Smooth muscle cell (in vitro differentiated cells): ENCODE measurements around the gene MYO7B. TPM values are rescaled to one million over a fixed set of nuclear protein-coding genes. Genes with fewer than 3 reads are reported as not detected.

Experiments used
- DNase-seq: peaks from one replicate; lab custom pipeline; 2025; ENCODE audit not compliant: unreplicated experiment; lab: John Stamatoyannopoulos, UW
- H2AFZ ChIP-seq: fragments of 200-600 bp; sonication (generic); 2 replicates; pipeline ENCODE4 v1.6.0; 2016; ENCODE audit warnings: antibody characterized with exemption, low read depth, mild to moderate bottlenecking
- H3F3A ChIP-seq: fragments of 200-600 bp; sonication (generic); 2 replicates; pipeline ENCODE4 v1.6.0; 2017; ENCODE audit warnings: antibody characterized with exemption, low read depth
- H3K27ac ChIP-seq: fragments of 200-600 bp; sonication (generic); 2 replicates; pipeline ENCODE4 v1.5.1; 2016; ENCODE audit warnings: low read depth, mild to moderate bottlenecking
- H3K27me3 ChIP-seq: fragments of 200-600 bp; sonication (generic); 2 replicates; pipeline ENCODE4 v1.6.1; 2016; ENCODE audit warnings: low read depth, mild to moderate bottlenecking
- H3K36me3 ChIP-seq: fragments of 200-600 bp; sonication (generic); 2 replicates; pipeline ENCODE4 v1.5.1; 2016; ENCODE audit warnings: low read depth
- H3K4me1 ChIP-seq: fragments of 200-600 bp; sonication (generic); 2 replicates; pipeline ENCODE4 v1.5.1; 2016; ENCODE audit warnings: low read depth
- H3K4me2 ChIP-seq: fragments of 200-600 bp; sonication (generic); 2 replicates; pipeline ENCODE4 v1.6.0; 2016; ENCODE audit warnings: mild to moderate bottlenecking
- H3K4me3 ChIP-seq: fragments of 200-600 bp; sonication (generic); 2 replicates; pipeline ENCODE4 v1.5.1; 2016; ENCODE audit warnings: mild to moderate bottlenecking
- H3K79me2 ChIP-seq: fragments of 200-600 bp; sonication (generic); 2 replicates; pipeline ENCODE4 v1.6.0; 2016; ENCODE audit warnings: low read depth, mild to moderate bottlenecking
- H3K9ac ChIP-seq: fragments of 200-600 bp; sonication (generic); 2 replicates; pipeline ENCODE4 v1.6.0; 2016; ENCODE audit warnings: low read depth
- H3K9me3 ChIP-seq: fragments of 200-600 bp; sonication (generic); replicated peaks from 2 replicates; pipeline ENCODE4 v1.5.1; 2016; ENCODE audit warnings: low read depth
- H4K20me1 ChIP-seq: fragments of 200-600 bp; sonication (generic); 2 replicates; pipeline ENCODE4 v1.6.0; 2016; ENCODE audit warnings: low read depth
- WGBS: methylation state at CpG from one replicate; pipeline ENCODE4 v1.1.7; 2016; ENCODE audit warnings: low lambda C conversion rate; 5-methylcytosine and 5-hydroxymethylcytosine counted together
- polyA plus RNA-seq: library from polyadenylated mRNA; unstranded; fragments of >200 nt; fragmentation: Nextera tagmentation; extraction: Ambion mirVana; gene quantifications from 2 replicates; pipeline ENCODE4 v1.2.1, GENCODE V29; 2016
- total RNA-seq: library from RNA; depleted of rRNA; stranded (reverse); fragments of >200 nt; gene quantifications from 2 replicates; pipeline ENCODE4 v1.2.3, GENCODE V29; 2014
- TF ChIP-seq, protein P1 (sequence below): fragments of 200-600 bp; sonication (generic); IDR thresholded peaks from 2 replicates; pipeline ENCODE4 v1.5.1; 2017; ENCODE audit warnings: borderline replicate concordance, mild to moderate bottlenecking, antibody characterized with exemption; ENCODE audit not compliant: insufficient read depth, poor library complexity, severe bottlenecking

Gene MYO7B
- total and polyA plus RNA-seq, 2 experiments from 2014 or later: 0.09 to 0.35 TPM

DNA sequence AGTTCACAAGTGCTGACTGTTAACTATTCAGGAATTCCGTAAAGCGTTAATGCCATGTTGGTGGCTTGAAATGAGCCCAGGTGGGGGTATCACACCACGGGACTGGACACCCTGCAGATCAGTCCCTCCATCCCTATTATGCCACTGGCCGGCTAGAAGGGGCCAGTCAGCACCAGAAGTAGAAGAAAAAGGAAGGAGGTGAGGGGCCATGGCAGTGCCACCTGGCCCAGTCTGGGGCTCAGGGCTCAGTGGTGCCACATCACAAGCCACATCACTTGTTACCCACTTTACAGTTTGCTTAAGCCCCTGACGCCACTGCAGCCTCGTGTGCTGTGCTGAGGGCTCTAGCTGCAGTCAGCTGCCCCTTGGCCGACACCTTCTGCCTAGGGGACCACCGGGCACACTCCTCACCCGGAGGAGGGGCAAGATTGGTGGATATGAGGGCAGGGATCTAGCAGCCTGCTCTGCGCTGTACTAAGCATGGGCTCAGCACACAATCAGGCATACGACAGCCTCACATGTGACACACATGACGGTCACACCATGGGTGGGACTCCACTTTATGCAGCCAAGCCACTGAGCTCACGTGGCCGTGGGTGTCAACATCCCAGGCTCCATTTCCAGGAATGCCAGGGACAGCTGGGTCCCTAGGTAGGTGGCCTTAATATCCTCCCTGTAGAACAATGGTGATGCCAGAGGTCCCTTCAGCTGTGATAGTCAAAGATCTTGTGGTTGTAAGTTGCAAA, 136.2 kb downstream of the MYO7B start:
- H2AFZ ChIP-seq: no peak overlapping the region
- peaks cover 17% of the 10 kb centered on the region for H3K79me2 ChIP-seq
- H3K4me2 ChIP-seq: no peak overlapping the region
- no peaks in the 10 kb centered on the region for H3K36me3 ChIP-seq
- 90% methylated on average over 14 of the region's 14 CpGs for WGBS
- no peak overlapping the region for H3K27ac ChIP-seq
- no peak overlapping the region for H3K9ac ChIP-seq
- H3F3A ChIP-seq: peaks cover 4% of the 10 kb centered on the region
- H3K4me1 ChIP-seq: no peaks in the 10 kb centered on the region
- peaks cover 3% of the 10 kb centered on the region for H3K27me3 ChIP-seq
- H4K20me1 ChIP-seq: peaks cover 18% of the 10 kb centered on the region
- no peak overlapping the region for H3K4me3 ChIP-seq
- TF ChIP-seq, protein P1, sequence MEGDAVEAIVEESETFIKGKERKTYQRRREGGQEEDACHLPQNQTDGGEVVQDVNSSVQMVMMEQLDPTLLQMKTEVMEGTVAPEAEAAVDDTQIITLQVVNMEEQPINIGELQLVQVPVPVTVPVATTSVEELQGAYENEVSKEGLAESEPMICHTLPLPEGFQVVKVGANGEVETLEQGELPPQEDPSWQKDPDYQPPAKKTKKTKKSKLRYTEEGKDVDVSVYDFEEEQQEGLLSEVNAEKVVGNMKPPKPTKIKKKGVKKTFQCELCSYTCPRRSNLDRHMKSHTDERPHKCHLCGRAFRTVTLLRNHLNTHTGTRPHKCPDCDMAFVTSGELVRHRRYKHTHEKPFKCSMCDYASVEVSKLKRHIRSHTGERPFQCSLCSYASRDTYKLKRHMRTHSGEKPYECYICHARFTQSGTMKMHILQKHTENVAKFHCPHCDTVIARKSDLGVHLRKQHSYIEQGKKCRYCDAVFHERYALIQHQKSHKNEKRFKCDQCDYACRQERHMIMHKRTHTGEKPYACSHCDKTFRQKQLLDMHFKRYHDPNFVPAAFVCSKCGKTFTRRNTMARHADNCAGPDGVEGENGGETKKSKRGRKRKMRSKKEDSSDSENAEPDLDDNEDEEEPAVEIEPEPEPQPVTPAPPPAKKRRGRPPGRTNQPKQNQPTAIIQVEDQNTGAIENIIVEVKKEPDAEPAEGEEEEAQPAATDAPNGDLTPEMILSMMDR: no peak
- no peaks in the 10 kb centered on the region for H3K9me3 ChIP-seq
- DNase-seq: no peak

DNA sequence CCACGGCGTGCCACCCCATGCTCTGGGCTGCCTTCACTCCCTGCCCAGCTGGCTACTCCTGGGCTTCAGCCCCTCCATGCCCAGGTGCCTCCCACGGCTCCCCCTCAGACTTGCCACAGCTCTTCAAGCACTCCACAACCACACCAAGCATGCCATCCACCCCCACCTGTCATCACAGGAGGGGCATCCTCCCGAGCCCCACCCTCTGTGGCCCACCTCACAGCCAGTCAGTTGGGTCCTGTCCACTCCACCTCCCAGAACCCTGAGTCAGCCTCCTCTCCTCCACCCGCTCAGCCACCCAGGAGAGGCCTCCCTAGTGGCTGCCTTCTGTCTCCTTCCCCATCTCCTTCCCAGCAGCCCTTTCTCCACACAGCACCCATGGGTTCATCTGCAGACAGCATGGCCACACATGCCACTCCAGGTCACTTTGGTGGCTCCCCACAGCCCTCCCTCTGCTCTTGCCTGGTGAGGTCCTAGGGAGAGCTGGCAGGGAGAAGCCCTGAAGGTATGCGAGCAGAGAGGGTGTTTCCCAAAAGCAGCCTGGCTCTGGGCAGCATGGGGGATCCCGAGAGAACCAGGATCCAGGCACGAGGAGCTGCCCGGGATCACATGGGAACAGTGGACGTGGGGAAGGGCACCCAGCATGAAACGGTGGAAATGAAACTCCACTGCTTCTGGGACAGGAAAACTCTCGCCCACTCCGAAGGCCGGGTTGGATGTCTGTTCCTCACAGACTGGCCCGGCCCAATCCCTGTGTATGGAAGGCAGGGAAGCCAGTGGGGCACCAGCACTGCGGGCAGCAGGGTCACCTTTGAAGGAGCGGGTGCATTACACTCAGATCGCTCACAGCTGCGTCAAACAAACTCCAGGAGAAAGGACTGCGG, 137.1 kb downstream of the MYO7B start:
- Histone ChIP-seq H3K4me3 (no peak overlapping the region), H3K4me1 (no peaks in the 10 kb centered on the region), H4K20me1 (peaks cover 11% of the 10 kb centered on the region), H3K9ac (no peak overlapping the region), H3K9me3 (no peaks in the 10 kb centered on the region), H3K36me3 (no peaks in the 10 kb centered on the region), H3F3A (peaks cover 4% of the 10 kb centered on the region), H3K27ac (no peak overlapping the region), H3K27me3 (peaks cover 8% of the 10 kb centered on the region), H3K4me2 (no peak overlapping the region), H2AFZ (no peak overlapping the region), H3K79me2 (peaks cover 15% of the 10 kb centered on the region)
- DNase-seq: no peak
- WGBS: 88% methylated on average over 20 of the region's 20 CpGs
- TF ChIP-seq, protein P1: no peak

DNA sequence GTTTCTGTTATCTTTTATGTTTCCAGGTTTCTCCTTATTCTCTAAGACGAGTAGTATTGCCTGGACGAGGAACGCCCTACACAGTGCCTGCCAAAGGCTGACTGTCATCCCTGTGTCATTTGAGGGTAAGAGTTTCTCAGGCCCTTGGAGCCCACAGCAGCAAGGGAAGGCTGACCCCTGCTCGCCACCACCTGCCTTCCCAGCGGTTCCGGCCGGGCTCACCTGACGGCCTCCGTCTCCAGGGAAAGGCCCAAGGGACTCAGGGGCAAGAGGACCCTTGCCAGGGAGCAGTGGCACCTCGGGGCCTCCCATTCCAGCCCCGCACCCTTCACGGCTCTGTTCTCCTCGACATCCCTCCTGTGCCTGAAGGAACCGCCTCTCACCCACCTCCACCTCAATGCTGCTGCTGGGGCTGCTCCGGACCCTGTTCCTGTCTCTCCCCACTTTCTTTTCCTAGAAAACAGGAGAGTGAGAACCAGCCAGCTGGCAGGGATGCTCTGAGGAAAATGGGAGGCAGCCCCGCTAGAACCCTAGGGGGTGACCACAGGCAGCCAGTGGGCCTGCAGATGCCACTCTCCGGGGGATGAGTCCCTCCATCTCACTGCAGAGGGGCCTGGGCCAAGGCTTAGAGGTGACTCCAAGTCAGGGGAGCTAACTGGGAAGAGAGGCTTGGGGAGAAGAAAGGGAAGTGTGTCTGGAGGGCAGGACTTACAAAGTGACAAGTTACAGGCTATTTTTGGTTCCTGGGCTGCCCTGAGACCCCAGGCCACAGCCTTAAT, 138.0 kb downstream of the MYO7B start:
- Histone ChIP-seq H3K9ac (no peak overlapping the region), H3K27me3 (peaks cover 13% of the 10 kb centered on the region), H3K36me3 (no peaks in the 10 kb centered on the region), H3K79me2 (peaks cover 7% of the 10 kb centered on the region), H3F3A (peaks cover 4% of the 10 kb centered on the region), H3K9me3 (no peaks in the 10 kb centered on the region), H3K4me3 (no peak overlapping the region), H3K4me1 (no peaks in the 10 kb centered on the region), H3K4me2 (peak overlapping the region; percentile 92), H4K20me1 (peaks cover 7% of the 10 kb centered on the region), H2AFZ (no peak overlapping the region), H3K27ac (no peak overlapping the region)
- WGBS: 92% methylated on average over 17 of the region's 17 CpGs
- no peak for DNase-seq
- TF ChIP-seq, protein P1: no peak
